Astrocyte of the spinal cord (primary cell): ENCODE results near the gene SBK1.

ENCODE experiments used
- DNase-seq: peaks from one replicate; pipeline ENCODE4 v3.0.0; 2011; ENCODE audit warnings: low read depth, low spot score
- H3K4me3 ChIP-seq: 2 replicates; pipeline ENCODE4 v1.5.1; 2011; ENCODE audit warnings: low read depth, mild to moderate bottlenecking, low read length, moderate library complexity
- CTCF ChIP-seq: IDR thresholded peaks from 2 replicates; pipeline ENCODE4 v1.5.1; 2012; ENCODE audit warnings: low read depth, mild to moderate bottlenecking, low read length, inconsistent platforms
- in situ Hi-C: cut with HindIII; loops from 2 replicates; pipeline ENCODE4 v1.10.0; 2017; ENCODE audit warnings: low sequenced_read_pairs

Gene SBK1

DNA sequence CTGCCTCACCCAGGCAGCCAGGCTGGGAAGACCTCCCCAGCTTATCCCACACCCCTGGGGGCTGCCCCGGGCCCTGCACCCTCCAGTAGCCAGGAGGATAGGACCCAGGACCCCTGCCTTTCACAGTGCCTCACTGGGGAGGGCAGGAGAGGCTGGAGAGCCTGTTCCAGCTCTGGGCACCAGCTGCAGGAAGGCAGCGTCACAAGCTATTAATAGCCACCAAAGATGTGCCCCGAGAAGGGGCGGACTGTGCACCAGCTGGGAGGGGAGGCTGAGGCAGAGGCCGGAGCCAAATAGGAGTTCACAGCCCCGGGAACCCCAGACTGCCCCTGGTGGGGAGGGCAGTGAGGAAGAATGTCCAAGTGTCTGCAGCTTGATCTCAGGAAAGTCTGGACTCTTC is 8.8 kb downstream of the SBK1 start:
- DNase-seq, result no peak
- no peak for TF ChIP-seq CTCF
- in situ Hi-C loops, result no loop called here
- H3K4me3 ChIP-seq, result no peak overlapping the region

GRCh38 chr16:28301620-28302019 is 9.3 kb downstream of the SBK1 start:
- no peak for TF ChIP-seq CTCF
- in situ Hi-C loops, result no loop called here
- no peak overlapping the region for H3K4me3 ChIP-seq
- no peak for DNase-seq

DNA sequence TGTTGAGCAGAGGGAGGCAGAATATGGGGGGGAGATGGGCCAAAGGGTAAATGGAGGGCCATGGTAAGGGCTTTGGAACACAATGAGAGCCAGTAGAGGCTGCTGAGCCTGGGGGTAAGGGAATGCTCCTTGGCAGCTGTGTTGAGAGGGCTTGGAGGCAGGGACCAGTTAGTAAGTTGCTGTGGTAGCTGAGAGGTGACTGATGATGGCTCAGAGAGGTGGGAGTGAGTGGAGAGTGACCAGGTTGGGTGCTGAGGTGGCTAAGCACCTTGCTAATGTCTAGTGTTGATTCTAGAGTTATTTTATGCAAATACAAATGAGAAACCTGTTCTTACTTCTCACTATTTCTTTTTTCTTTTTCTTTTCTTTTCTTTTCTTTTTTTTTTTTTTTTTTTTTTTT is 10.8 kb downstream of the SBK1 start:
- DNase-seq, result no peak
- no peak overlapping the region for H3K4me3 ChIP-seq
- TF ChIP-seq CTCF, result no peak
- in situ Hi-C loops, result no loop called here

DNA sequence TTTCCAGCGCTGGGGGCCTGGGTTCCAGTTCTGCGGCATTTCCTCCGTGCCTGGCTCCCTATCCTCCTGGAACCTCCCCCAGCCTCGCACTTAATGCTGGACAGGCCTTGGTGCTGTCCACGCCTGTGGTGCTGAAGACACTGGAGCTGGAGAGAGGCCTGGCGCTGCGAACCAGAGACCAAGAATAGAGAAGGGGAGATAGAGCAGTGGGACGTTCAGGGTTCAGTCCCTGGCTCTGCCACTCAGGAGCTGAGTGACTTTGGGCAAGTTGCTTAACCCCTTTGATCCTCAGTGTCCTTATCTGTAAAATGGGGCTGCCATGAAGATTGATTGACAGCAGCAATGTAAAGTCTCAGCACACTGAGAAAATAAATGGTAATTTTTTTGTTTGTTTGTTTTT is 11.9 kb downstream of the SBK1 start:
- in situ Hi-C loops, result no loop called here
- TF ChIP-seq CTCF, result no peak
- no peak overlapping the region for H3K4me3 ChIP-seq
- peak; percentile 23 for DNase-seq

DNA sequence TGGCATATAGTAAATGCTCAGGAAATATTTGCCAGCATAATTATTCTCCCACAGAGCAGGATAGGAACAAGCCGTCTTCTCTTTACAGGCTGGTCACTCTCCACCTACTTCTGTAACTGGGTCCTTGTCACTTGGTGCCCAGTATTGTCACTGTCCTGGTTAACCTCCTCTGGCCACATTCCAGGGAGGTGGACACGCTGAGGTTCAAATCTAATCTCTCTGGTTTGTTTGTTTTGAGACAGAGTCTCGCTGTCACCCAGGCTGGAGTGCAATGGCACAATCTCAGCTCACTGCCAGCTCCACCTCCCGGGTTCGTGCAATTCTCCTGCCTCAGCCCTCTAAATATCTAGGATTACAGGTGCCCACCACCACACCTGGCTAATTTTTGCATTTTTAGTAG is 15.6 kb downstream of the SBK1 start:
- in situ Hi-C loops, result no loop called here

GRCh38 chr16:28308794-28309584 is 16.7 kb downstream of the SBK1 start:
- no peak overlapping the region for H3K4me3 ChIP-seq
- TF ChIP-seq CTCF, result no peak
- DNase-seq, result no peak
- in situ Hi-C loops, result no loop called here

More for the DNA sequence above, 15.6 kb downstream of the SBK1 start:
- no peak for DNase-seq
- no peak overlapping the region for H3K4me3 ChIP-seq
- no peak for TF ChIP-seq CTCF

GRCh38 chr16:28309811-28310311 is 17.5 kb downstream of the SBK1 start:
- no peak for TF ChIP-seq CTCF
- no peak overlapping the region for H3K4me3 ChIP-seq
- in situ Hi-C loops, result no loop called here
- no peak for DNase-seq
